HCT116 (cell line): Measurements from ENCODE around the gene SPEN. TPM values are rescaled to one million over a fixed set of nuclear protein-coding genes. Genes with fewer than 3 reads are reported as not detected.

Experiments used
- ATAC-seq: fragments of 200-7000 bp; cut with Tn5 transposase; 2 replicates; pipeline ENCODE4 v1.9.1; 2020; ENCODE audit warnings: mild to moderate bottlenecking, moderate library complexity
- BruUV-seq: library from RNA; stranded (reverse); fragments of 400-500 nt; replicated peaks from 2 replicates; lab custom pipeline; 2021; lab: Mats Ljungman, UMichigan
- CTCF ChIA-PET: fragments of 300-600 bp; sonication (Branson Sonifier 250); formaldehyde crosslinking; loops from one replicate; lab custom pipeline; 2021; ENCODE audit warnings: antibody characterized with exemption; lab: Charles Lee
- POLR2A ChIA-PET: fragments of 300-600, 350-600 bp; sonication (Branson Sonifier 250); formaldehyde crosslinking; loops from one replicate; lab custom pipeline; 2021; ENCODE audit warnings: antibody characterized with exemption; lab: Charles Lee
- RAD21 ChIA-PET, 2 experiments: fragments of 300-600 bp; sonication (Branson Sonifier 250); formaldehyde crosslinking; loops; one replicate each; lab custom pipeline; 2023; ENCODE audit warnings: low total read pairs in 2 of 2; ENCODE audit not compliant: uncharacterized antibody in 2 of 2, unreplicated experiment in 2 of 2, low non-redundant PET in 1 of 2; lab: Charles Lee
- DNase-seq: peaks from one replicate; pipeline ENCODE4 v3.0.0-alpha.2; 2010; ENCODE audit warnings: low read depth, low spot score
- H2AFZ ChIP-seq: fragments of 200-600 bp; shearing (Covaris generic), sonication (generic); 2 replicates; pipeline ENCODE4 v1.6.1; 2017; ENCODE audit warnings: low read depth, mixed run types, mixed read lengths, antibody characterized with exemption, low read length; ENCODE audit not compliant: poor library complexity, severe bottlenecking
- H3K27ac ChIP-seq: 2 replicates; pipeline ENCODE4 v1.5.1; 2012; ENCODE audit warnings: low read depth, low read length
- H3K27me3 ChIP-seq: fragments of 200-600 bp; sonication (generic); 2 replicates; pipeline ENCODE4 v1.6.1; 2016; ENCODE audit warnings: mixed run types, low read length, mixed read lengths; ENCODE audit not compliant: insufficient read depth
- H3K36me3 ChIP-seq, 2 experiments: fragments of 200-500 bp in 1 of 2; fragments of 200-600 bp in 1 of 2; sonication (Bioruptor generic) in 1 of 2; sonication (generic) in 1 of 2; 2 replicates each; pipeline versions ENCODE4 v1.5.1 to v1.6.1; 2014 to 2016; ENCODE audit warnings: low read length in 2 of 2, inconsistent platforms in 1 of 2, mixed read lengths in 1 of 2, mixed run types in 1 of 2; ENCODE audit not compliant: insufficient read depth in 2 of 2, control insufficient read depth in 1 of 2
- H3K4me1 ChIP-seq, 2 experiments: fragments of 200-600 bp in 1 of 2; sonication (generic) in 1 of 2; 2 replicates each; pipeline versions ENCODE4 v1.5.1 to v1.6.1; 2012 to 2017; ENCODE audit warnings: low read length in 2 of 2, inconsistent platforms in 1 of 2, mild to moderate bottlenecking in 1 of 2, mixed read lengths in 1 of 2, mixed run types in 1 of 2, moderate library complexity in 1 of 2; ENCODE audit not compliant: insufficient read depth in 2 of 2, control insufficient read depth in 1 of 2
- H3K4me2 ChIP-seq: fragments of 200-600 bp; sonication (generic); 2 replicates; pipeline ENCODE4 v1.6.1; 2017; ENCODE audit warnings: mixed run types, low read length, mixed read lengths
- H3K4me3 ChIP-seq, 2 experiments: fragments of 200-600 bp in 1 of 2; sonication (generic) in 1 of 2; replicated peaks in 1 of 2; 2 replicates each; pipeline ENCODE4 v1.5.1; 2011 to 2016; ENCODE audit warnings: low read length in 2 of 2, control low read depth in 1 of 2, low read depth in 1 of 2, mild to moderate bottlenecking in 1 of 2, mixed read lengths in 1 of 2, mixed run types in 1 of 2
- H3K79me2 ChIP-seq: fragments of 200-600 bp; sonication (generic); 2 replicates; pipeline ENCODE4 v1.6.1; 2017; ENCODE audit warnings: mild to moderate bottlenecking, mixed run types, low read length, moderate library complexity, mixed read lengths; ENCODE audit not compliant: insufficient read depth
- H3K9ac ChIP-seq: fragments of 200-600 bp; sonication (generic); 2 replicates; pipeline ENCODE4 v1.6.1; 2016; ENCODE audit warnings: low read length, mixed read lengths
- H3K9me2 ChIP-seq: fragments of 200-600 bp; sonication (generic), shearing (Covaris generic); 2 replicates; pipeline ENCODE4 v1.6.1; 2017; ENCODE audit warnings: mixed run types, mild to moderate bottlenecking, moderate library complexity; ENCODE audit not compliant: insufficient read depth
- H3K9me3 ChIP-seq, 2 experiments: fragments of 200-500 bp in 1 of 2; fragments of 200-600 bp in 1 of 2; sonication (Bioruptor generic) in 1 of 2; sonication (generic) in 1 of 2; 2 replicates each; pipeline ENCODE4 v1.6.1; 2014 to 2017; ENCODE audit warnings: low read length in 2 of 2, mixed read lengths in 2 of 2, inconsistent platforms in 1 of 2, low read depth in 1 of 2, mild to moderate bottlenecking in 1 of 2, mixed run types in 1 of 2, moderate library complexity in 1 of 2; ENCODE audit not compliant: control insufficient read depth in 1 of 2, insufficient read depth in 1 of 2
- H4K20me1 ChIP-seq: fragments of 200-600 bp; sonication (generic), shearing (Covaris generic); 2 replicates; pipeline ENCODE4 v1.6.1; 2017; ENCODE audit warnings: mixed run types, mild to moderate bottlenecking, moderate library complexity; ENCODE audit not compliant: insufficient read depth
- ATF3 ChIP-seq: IDR thresholded peaks from 2 replicates; pipeline ENCODE4 v1.6.1; 2012
- CBX3 ChIP-seq: IDR thresholded peaks from 2 replicates; pipeline ENCODE4 v1.6.1; 2012; ENCODE audit warnings: low read depth
- CEBPB ChIP-seq: IDR thresholded peaks from 2 replicates; pipeline ENCODE4 v1.6.1; 2012; ENCODE audit warnings: low read depth
- CTCF ChIP-seq, 3 experiments: fragments of 200-600 bp in 1 of 3; sonication (generic) in 1 of 3; IDR thresholded peaks in 2 of 3; conservative IDR thresholded peaks in 1 of 3; 2 replicates each; pipeline ENCODE4 v1.5.1; 2012 to 2017; ENCODE audit warnings: low read depth in 2 of 3, low read length in 2 of 3, antibody characterized with exemption in 1 of 3, borderline replicate concordance in 1 of 3, control low read depth in 1 of 3, mild to moderate bottlenecking in 1 of 3, mixed read lengths in 1 of 3, mixed run types in 1 of 3, moderate library complexity in 1 of 3; ENCODE audit not compliant: insufficient read depth in 1 of 3
- EGR1 ChIP-seq: IDR thresholded peaks from 2 replicates; pipeline ENCODE4 v1.6.1; 2012; ENCODE audit warnings: low read depth
- ELF1 ChIP-seq: IDR thresholded peaks from 2 replicates; pipeline ENCODE4 v1.6.1; 2012; ENCODE audit warnings: low read depth, borderline replicate concordance
- EZH2 ChIP-seq: fragments of 200-600 bp; sonication (generic); IDR thresholded peaks from 2 replicates; pipeline ENCODE4 v1.6.1; 2017; ENCODE audit warnings: antibody characterized with exemption, mixed run types
- FOSL1 ChIP-seq: IDR thresholded peaks from 2 replicates; pipeline ENCODE4 v1.6.1; 2012; ENCODE audit warnings: low read depth
- MAX ChIP-seq: IDR thresholded peaks from 2 replicates; pipeline ENCODE4 v1.6.1; 2012
- POLR2A ChIP-seq: IDR thresholded peaks from 2 replicates; pipeline ENCODE4 v1.7.0; 2011; ENCODE audit warnings: borderline replicate concordance; ENCODE audit not compliant: insufficient read depth, insufficient read length; ENCODE audit errors: extremely low read depth
- SIN3A ChIP-seq: IDR thresholded peaks from 2 replicates; pipeline ENCODE4 v1.6.1; 2012; ENCODE audit warnings: low read depth
- SP1 ChIP-seq: IDR thresholded peaks from 2 replicates; pipeline ENCODE4 v1.6.1; 2012; ENCODE audit warnings: low read depth
- SRF ChIP-seq: IDR thresholded peaks from 2 replicates; pipeline ENCODE4 v1.6.1; 2012; ENCODE audit warnings: low read depth
- YY1 ChIP-seq: IDR thresholded peaks from 2 replicates; pipeline ENCODE4 v1.6.1; 2011; ENCODE audit warnings: low read length, low read depth, moderate library complexity, mild to moderate bottlenecking; ENCODE audit not compliant: insufficient replicate concordance; ENCODE audit errors: extremely low read depth
- ZFX ChIP-seq: fragments of 450-650 bp; IDR thresholded peaks from 2 replicates; pipeline ENCODE4 v1.6.1; 2017
- ZNF274 ChIP-seq: fragments of 200-500 bp; sonication (Bioruptor generic); IDR thresholded peaks from 2 replicates; pipeline ENCODE4 v1.6.1; 2014; ENCODE audit warnings: mild to moderate bottlenecking, low read depth, low read length, inconsistent platforms
- intact Hi-C: fragments of 100-400 bp; cut with micrococcal nuclease; formaldehyde crosslinking; loops from 2 replicates; pipeline ENCODE4 v1.10.0; 2022
- total RNA-seq: library from RNA; stranded (reverse); gene quantifications from one replicate; pipeline ENCODE4 v1.2.1, GENCODE V29; 2021; ENCODE audit not compliant: unreplicated experiment

SPEN gene
- total RNA-seq, 1 experiment from 2014 or later = 58.6 TPM

GRCh38 chr1:15966081-15966955 is 118.8 kb downstream of the SPEN start:
- no TSS peak for BruUV-seq
- Histone ChIP-seq H3K79me2 (peaks cover 56% of the 10 kb centered on the region), H3K4me3 (no peak overlapping the region), H3K9me2 (no peaks in the 10 kb centered on the region), H3K27me3 (no peaks in the 10 kb centered on the region), H3K4me1 (no peaks in the 10 kb centered on the region), H3K9me3 (peaks cover 0 to 4% of the 10 kb centered on the region in 2 experiments; a peak in 1 of 4 replicates), H4K20me1 (no peaks in the 10 kb centered on the region), H3K36me3 (peaks cover 0 to 11% of the 10 kb centered on the region in 2 experiments; a peak in 1 of 4 replicates), H2AFZ (no peak overlapping the region), H3K4me2 (no peak overlapping the region), H3K9ac (no peak overlapping the region), H3K27ac (no peak overlapping the region)
- no peak for DNase-seq
- intact Hi-C loops = no loop called here
- no peak for ATAC-seq
- ChIA-PET POLR2A (no interaction called here), RAD21 (no interaction called here), CTCF (no interaction called here)
- no peak for TF ChIP-seq EGR1

- H3K36me3 ChIP-seq = peaks cover 0 to 11% of the 10 kb centered on the region in 2 experiments; a peak in 2 of 4 replicates
- ChIA-PET POLR2A (no interaction called here), CTCF (no interaction called here), RAD21 (no interaction called here)
- H3K27me3 ChIP-seq = no peaks in the 10 kb centered on the region
- no peaks in the 10 kb centered on the region for H3K4me1 ChIP-seq
- H3K79me2 ChIP-seq = peaks cover 57% of the 10 kb centered on the region
- H3K4me3 ChIP-seq = no peak overlapping the region
- DNase-seq (no peak), ATAC-seq (no peak)
- H3K9me2 ChIP-seq = no peaks in the 10 kb centered on the region
- H2AFZ ChIP-seq = no peak overlapping the region
- H3K9me3 ChIP-seq = peaks cover 0 to 4% of the 10 kb centered on the region in 2 experiments; a peak in 1 of 4 replicates
- H3K27ac ChIP-seq = no peak overlapping the region
- TF ChIP-seq POLR2A = no peak
- no peak for TF ChIP-seq ELF1
- TF ChIP-seq ATF3 = no peak
- TF ChIP-seq FOSL1 = no peak
- TF ChIP-seq SRF = no peak
- no peak for TF ChIP-seq EZH2
- no peak for TF ChIP-seq YY1
- TF ChIP-seq ZNF274 = no peak
- no peak for TF ChIP-seq CTCF (IDR thresholded peaks at IDR 0.05 in 2 of 3, conservative IDR thresholded peaks at IDR 0.05 in 1 of 3; ENCODE audit: borderline replicate concordance in 1 of 3, insufficient read depth in 1 of 3, low read depth in 2 of 3, low read length in 2 of 3)
- TF ChIP-seq SIN3A = no peak
- no peak for TF ChIP-seq CEBPB
- no peak for TF ChIP-seq CBX3
- no peak for TF ChIP-seq EGR1
- no peak for TF ChIP-seq SP1
- TF ChIP-seq ZFX = no peak
- no peak for TF ChIP-seq MAX
- no TSS peak for BruUV-seq
- H4K20me1 ChIP-seq = no peaks in the 10 kb centered on the region
- no peak overlapping the region for H3K9ac ChIP-seq
- no peak overlapping the region for H3K4me2 ChIP-seq
- intact Hi-C loops = no loop called here
Measured at GRCh38 chr1:15966956-15967344, 119.4 kb downstream of the SPEN start.
